Measurements from ENCODE around the gene RHEB. TPM values are rescaled to one million over a fixed set of nuclear protein-coding genes. Genes with fewer than 3 reads are reported as not detected.

RHEB gene
- total RNA-seq, 2 donors from 2014 or later, result 66.8 to 67.6 TPM

DNA sequence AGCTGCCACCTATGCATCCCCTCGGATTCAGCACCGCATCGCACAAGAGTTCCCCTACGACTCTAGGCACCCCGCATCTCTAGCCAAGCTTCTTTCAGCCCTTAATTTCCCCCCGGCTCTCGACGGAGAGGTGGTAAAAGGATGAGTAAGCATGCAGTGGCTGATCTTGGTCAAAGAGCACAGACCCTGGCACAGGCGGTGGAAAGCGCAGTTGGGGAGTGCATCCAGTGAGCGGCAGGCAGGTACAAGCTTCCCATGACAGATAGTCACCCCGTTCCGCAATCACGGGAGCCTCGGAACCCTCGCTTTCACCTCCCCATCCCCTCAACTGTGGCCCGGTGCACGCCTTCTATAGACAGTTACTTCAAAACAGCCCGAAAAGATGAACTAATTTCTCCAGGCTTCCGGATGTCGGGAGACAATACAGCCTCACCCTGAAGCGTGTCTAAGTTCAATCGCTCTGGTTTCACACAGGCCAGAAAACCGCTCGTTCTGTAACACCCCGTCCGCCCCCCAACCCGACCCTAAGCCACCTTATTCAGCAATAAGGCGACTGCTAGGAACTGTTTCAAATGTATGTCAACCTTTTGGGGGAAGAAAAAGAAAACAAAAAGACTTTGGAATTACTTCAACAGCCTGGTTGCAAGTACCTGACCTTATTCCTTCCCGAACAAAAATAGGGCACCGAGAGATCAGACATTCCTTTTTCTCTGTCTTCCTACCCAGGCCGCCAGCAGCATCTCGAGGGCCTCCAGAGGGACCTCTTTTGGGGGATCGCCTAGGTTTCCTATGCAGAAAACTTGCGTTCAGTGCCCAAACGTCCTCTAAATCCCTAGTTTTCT, 1.4 kb downstream of the RHEB start:
- Histone ChIP-seq H3K36me3 (no peaks in the 10 kb centered on the region), H3K4me3 (peak overlapping the region; percentile 70), H3K27ac (peak overlapping the region; percentile 98), H3K9me3 (no peaks in the 10 kb centered on the region), H3K9ac (ENCODE audit: low read depth in 2 of 2, low read length in 2 of 2) (peak overlapping the region; percentile 96 to 97), H3K27me3 (no peaks in the 10 kb centered on the region), H3K4me1 (peaks cover 3% of the 10 kb centered on the region)
- peak; percentile 75 for DNase-seq
- intact Hi-C loops (cut with DNase I), result loop anchor here (5.0 kb wide), 1 partner anchor 56 kb away; no protein-coding TSS in a partner anchor
- TF ChIP-seq, protein P1, sequence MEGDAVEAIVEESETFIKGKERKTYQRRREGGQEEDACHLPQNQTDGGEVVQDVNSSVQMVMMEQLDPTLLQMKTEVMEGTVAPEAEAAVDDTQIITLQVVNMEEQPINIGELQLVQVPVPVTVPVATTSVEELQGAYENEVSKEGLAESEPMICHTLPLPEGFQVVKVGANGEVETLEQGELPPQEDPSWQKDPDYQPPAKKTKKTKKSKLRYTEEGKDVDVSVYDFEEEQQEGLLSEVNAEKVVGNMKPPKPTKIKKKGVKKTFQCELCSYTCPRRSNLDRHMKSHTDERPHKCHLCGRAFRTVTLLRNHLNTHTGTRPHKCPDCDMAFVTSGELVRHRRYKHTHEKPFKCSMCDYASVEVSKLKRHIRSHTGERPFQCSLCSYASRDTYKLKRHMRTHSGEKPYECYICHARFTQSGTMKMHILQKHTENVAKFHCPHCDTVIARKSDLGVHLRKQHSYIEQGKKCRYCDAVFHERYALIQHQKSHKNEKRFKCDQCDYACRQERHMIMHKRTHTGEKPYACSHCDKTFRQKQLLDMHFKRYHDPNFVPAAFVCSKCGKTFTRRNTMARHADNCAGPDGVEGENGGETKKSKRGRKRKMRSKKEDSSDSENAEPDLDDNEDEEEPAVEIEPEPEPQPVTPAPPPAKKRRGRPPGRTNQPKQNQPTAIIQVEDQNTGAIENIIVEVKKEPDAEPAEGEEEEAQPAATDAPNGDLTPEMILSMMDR (IDR thresholded peaks at IDR 0.05), result no peak

DNA sequence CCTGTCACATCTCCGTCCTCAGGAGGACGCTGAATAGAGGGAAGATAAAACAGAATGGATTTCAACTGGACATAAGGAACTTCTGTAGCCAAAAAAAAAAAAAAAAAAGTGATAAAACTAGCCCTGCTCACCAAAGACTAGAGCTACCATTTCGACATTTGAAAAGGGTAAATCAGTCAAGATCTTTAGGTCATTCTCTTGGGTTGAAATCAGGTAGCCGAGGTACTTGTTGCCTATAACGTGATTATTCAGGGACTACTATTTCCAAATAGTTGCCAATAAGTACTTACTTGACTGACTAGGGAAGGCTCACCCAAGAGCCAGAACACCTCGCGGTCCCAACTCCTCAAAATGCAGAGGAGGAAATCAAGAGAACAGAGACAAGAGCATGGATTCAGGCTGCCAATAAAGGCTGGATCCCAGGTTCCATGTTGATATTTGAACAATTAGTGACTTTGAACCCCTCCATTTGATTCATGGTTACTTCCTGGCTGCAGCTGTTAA, 2.0 kb downstream of the RHEB start:
- DNase-seq, result no peak
- intact Hi-C loops (cut with DNase I), result loop anchor here (5.0 kb wide), 1 partner anchor 55 kb away; no protein-coding TSS in a partner anchor
- peaks cover 3% of the 10 kb centered on the region for H3K4me1 ChIP-seq

DNA sequence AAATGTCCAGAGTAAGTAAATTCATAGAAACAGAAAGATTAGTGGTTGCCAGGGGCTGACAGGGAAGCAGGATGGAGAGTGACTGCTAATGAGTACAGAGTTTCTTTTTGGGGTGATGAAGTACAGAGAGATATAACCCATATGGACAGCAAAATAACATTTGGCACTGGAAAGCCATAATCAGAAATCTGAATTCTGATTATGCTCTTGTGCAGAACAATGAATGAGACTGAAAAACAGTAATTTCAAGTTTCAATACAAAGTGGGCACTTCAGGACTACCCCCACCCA, 4.5 kb downstream of the RHEB start:
- intact Hi-C loops (cut with DNase I), result loop anchor here (5.0 kb wide), 1 partner anchor 53 kb away; no protein-coding TSS in a partner anchor
- TF ChIP-seq, protein P1 (IDR thresholded peaks at IDR 0.05), result no peak
- DNase-seq, result no peak
- no peak overlapping the region for H3K9ac ChIP-seq (ENCODE audit: low read depth in 2 of 2, low read length in 2 of 2)
- no peak overlapping the region for H3K27ac ChIP-seq
- no peaks in the 10 kb centered on the region for H3K36me3 ChIP-seq
- H3K9me3 ChIP-seq, result no peaks in the 10 kb centered on the region
- H3K4me1 ChIP-seq, result peaks cover 3% of the 10 kb centered on the region
- H3K27me3 ChIP-seq, result no peaks in the 10 kb centered on the region
- H3K4me3 ChIP-seq, result no peak overlapping the region

More for the DNA sequence above, 2.0 kb downstream of the RHEB start:
- H3K9me3 ChIP-seq, result no peaks in the 10 kb centered on the region
- peak overlapping the region; percentile 98 for H3K27ac ChIP-seq
- H3K4me3 ChIP-seq, result peak overlapping the region; percentile 70
- no peaks in the 10 kb centered on the region for H3K27me3 ChIP-seq
- TF ChIP-seq, protein P1 (IDR thresholded peaks at IDR 0.05), result no peak
- no peaks in the 10 kb centered on the region for H3K36me3 ChIP-seq
- peak overlapping the region; percentile 64 to 97 for H3K9ac ChIP-seq (ENCODE audit: low read depth in 2 of 2, low read length in 2 of 2)

DNA sequence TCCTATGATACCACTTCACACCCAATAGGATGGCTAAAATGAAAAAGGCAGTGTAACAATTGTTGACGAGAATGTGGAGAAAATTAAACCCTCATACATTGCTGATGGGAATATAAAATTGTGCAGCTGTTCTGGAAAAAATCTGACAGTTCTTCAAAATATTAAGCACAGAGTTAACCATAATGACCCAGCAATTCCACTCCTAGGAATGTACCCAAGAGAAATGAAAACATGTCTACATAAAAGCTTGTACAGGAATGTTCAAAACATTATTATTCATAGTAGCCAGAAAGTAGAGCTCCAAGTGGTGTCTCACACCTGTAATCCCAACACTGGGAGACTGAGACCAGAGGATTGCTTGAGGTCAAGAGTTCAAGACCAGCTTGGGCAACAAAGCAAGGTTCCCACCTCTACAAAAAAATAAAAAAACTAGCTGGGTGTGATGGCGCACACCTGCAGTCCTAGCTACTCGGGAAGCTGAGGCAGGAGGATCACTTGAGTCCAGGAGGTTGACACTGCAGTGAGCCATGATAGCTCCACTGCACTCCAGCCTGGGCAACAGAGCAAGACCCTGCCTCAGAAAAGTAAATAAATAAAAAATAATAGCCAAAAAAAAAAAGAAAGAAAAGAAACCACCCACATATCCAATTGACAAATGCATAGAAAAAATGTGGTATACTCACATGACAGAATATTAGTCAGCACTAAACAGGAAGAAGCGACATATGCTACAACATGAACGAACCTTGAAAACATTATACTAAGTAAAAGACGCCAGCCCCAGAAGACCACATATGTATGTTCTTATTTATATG, 5.0 kb downstream of the RHEB start:
- H3K36me3 ChIP-seq, result no peaks in the 10 kb centered on the region
- H3K9ac ChIP-seq (ENCODE audit: low read depth in 2 of 2, low read length in 2 of 2), result no peak overlapping the region
- peaks cover 3% of the 10 kb centered on the region for H3K4me1 ChIP-seq
- H3K9me3 ChIP-seq, result no peaks in the 10 kb centered on the region
- H3K27ac ChIP-seq, result no peak overlapping the region
- TF ChIP-seq, protein P1 (IDR thresholded peaks at IDR 0.05), result no peak
- H3K27me3 ChIP-seq, result no peaks in the 10 kb centered on the region
- no peak for DNase-seq
- H3K4me3 ChIP-seq, result no peak overlapping the region
- intact Hi-C loops (cut with DNase I), result loop anchor here (5.0 kb wide), 1 partner anchor 52 kb away; no protein-coding TSS in a partner anchor

DNA sequence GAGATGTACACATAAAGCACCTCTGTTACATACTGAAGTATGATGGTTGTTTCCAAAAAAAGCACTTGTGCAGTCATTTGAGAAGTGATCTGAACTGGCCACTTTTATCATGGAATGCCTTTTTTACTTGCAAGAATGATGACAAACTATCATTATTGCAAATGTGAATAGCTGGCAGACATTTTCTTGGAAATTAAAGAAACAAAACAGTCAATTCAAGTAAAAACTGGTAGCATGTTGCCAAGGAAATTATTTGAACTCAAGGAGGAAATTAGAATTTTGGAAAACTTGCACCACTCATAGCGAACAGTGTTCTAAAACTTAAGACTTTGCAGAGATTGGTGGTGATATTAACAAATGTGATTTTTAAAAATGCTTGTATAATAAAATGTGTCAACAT, 6.6 kb downstream of the RHEB start:
- Histone ChIP-seq H3K4me3 (no peak overlapping the region), H3K4me1 (peaks cover 3% of the 10 kb centered on the region), H3K9me3 (no peaks in the 10 kb centered on the region), H3K27me3 (no peaks in the 10 kb centered on the region), H3K27ac (no peak overlapping the region), H3K36me3 (no peaks in the 10 kb centered on the region), H3K9ac (ENCODE audit: low read depth in 2 of 2, low read length in 2 of 2) (no peak overlapping the region)
- no peak for DNase-seq
- intact Hi-C loops (cut with DNase I), result no loop called here
- TF ChIP-seq, protein P1 (IDR thresholded peaks at IDR 0.05), result no peak
